ENCODE data around the gene LOXHD1. TPM values are rescaled to one million over a fixed set of nuclear protein-coding genes. Genes with fewer than 3 reads are reported as not detected.

The LOXHD1 gene
- total and polyA plus RNA-seq, 2 donors from 2014 or later: 0.25 TPM; not detected in 1

- no peak for DNase-seq
- no peak for FAIRE-seq
- H3K36me3 ChIP-seq (ENCODE audit: control insufficient read depth in 2 of 3, insufficient read depth in 3 of 3, low read length in 3 of 3): no peaks in the 10 kb centered on the region
- no peak overlapping the region for H3K9ac ChIP-seq (ENCODE audit: low read length in 3 of 3)
- TF ChIP-seq, protein P1, sequence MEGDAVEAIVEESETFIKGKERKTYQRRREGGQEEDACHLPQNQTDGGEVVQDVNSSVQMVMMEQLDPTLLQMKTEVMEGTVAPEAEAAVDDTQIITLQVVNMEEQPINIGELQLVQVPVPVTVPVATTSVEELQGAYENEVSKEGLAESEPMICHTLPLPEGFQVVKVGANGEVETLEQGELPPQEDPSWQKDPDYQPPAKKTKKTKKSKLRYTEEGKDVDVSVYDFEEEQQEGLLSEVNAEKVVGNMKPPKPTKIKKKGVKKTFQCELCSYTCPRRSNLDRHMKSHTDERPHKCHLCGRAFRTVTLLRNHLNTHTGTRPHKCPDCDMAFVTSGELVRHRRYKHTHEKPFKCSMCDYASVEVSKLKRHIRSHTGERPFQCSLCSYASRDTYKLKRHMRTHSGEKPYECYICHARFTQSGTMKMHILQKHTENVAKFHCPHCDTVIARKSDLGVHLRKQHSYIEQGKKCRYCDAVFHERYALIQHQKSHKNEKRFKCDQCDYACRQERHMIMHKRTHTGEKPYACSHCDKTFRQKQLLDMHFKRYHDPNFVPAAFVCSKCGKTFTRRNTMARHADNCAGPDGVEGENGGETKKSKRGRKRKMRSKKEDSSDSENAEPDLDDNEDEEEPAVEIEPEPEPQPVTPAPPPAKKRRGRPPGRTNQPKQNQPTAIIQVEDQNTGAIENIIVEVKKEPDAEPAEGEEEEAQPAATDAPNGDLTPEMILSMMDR (IDR thresholded peaks at IDR 0.05; ENCODE audit: borderline replicate concordance, extremely low read depth, insufficient read depth): no peak
- no peak overlapping the region for H3K27ac ChIP-seq (ENCODE audit: low read depth in 2 of 2, low read length in 2 of 2)
- H3K9me3 ChIP-seq (ENCODE audit: control insufficient read depth in 2 of 3, insufficient read depth in 1 of 3, low read length in 3 of 3): no peaks in the 10 kb centered on the region
- intact Hi-C loops (cut with DNase I): no loop called here
- H3K4me3 ChIP-seq (ENCODE audit: low read length in 3 of 3): no peak overlapping the region
- H3K27me3 ChIP-seq (ENCODE audit: control insufficient read depth, insufficient read depth, low read length): no peaks in the 10 kb centered on the region
- no peaks in the 10 kb centered on the region for H3K4me1 ChIP-seq (ENCODE audit: control insufficient read depth in 2 of 3, insufficient read depth in 2 of 3, low read depth in 1 of 3, low read length in 3 of 3)
These were observed 67.9 kb downstream of the LOXHD1 start for GRCh38 chr18:46588971-46589660.

GRCh38 chr18:46587600-46587999 lies 69.4 kb downstream of the LOXHD1 start:
- intact Hi-C loops (cut with DNase I): no loop called here
- no peak for FAIRE-seq
- no peaks in the 10 kb centered on the region for H3K4me1 ChIP-seq (ENCODE audit: control insufficient read depth in 2 of 3, insufficient read depth in 2 of 3, low read depth in 1 of 3, low read length in 3 of 3)
- no peak overlapping the region for H3K27ac ChIP-seq (ENCODE audit: low read depth in 2 of 2, low read length in 2 of 2)
- no peak overlapping the region for H3K4me3 ChIP-seq (ENCODE audit: low read length in 3 of 3)
- H3K36me3 ChIP-seq (ENCODE audit: control insufficient read depth in 2 of 3, insufficient read depth in 3 of 3, low read length in 3 of 3): no peaks in the 10 kb centered on the region
- DNase-seq: no peak
- no peaks in the 10 kb centered on the region for H3K27me3 ChIP-seq (ENCODE audit: control insufficient read depth, insufficient read depth, low read length)
- H3K9ac ChIP-seq (ENCODE audit: low read length in 3 of 3): no peak overlapping the region
- TF ChIP-seq, protein P1 (IDR thresholded peaks at IDR 0.05; ENCODE audit: borderline replicate concordance, extremely low read depth, insufficient read depth): no peak
- H3K9me3 ChIP-seq (ENCODE audit: control insufficient read depth in 2 of 3, insufficient read depth in 1 of 3, low read length in 3 of 3): no peaks in the 10 kb centered on the region

DNA sequence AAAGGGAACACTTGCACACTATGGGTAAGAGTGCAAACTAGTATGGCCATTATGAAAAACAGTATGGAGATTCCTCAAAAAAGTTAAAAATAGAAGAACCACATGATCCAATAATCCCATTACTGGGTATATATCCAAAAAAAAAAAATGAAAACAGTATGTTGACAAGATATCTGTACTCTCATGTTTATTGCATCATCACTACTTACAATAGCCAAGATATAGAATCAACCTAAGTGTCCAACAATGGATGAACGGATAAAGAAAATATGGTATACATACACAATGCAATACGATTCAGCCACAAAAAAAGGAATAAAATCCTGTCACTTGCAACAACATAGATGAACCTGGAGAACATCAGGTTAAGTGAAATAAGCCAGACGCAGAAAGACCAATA lies 73.3 kb downstream of the LOXHD1 start:
- peaks cover 0 to 6% (median 0%) of the 10 kb centered on the region in 3 donors for H3K9me3 ChIP-seq (ENCODE audit: control insufficient read depth in 2 of 3, insufficient read depth in 1 of 3, low read length in 3 of 3)
- no peaks in the 10 kb centered on the region for H3K36me3 ChIP-seq (ENCODE audit: control insufficient read depth in 2 of 3, insufficient read depth in 3 of 3, low read length in 3 of 3)
- H3K27me3 ChIP-seq (ENCODE audit: control insufficient read depth, insufficient read depth, low read length): no peaks in the 10 kb centered on the region
- H3K4me3 ChIP-seq (ENCODE audit: low read length in 3 of 3): no peak overlapping the region
- FAIRE-seq (no peak), DNase-seq (no peak)
- intact Hi-C loops (cut with DNase I): no loop called here
- no peak overlapping the region for H3K27ac ChIP-seq (ENCODE audit: low read depth in 2 of 2, low read length in 2 of 2)
- no peaks in the 10 kb centered on the region for H3K4me1 ChIP-seq (ENCODE audit: control insufficient read depth in 2 of 3, insufficient read depth in 2 of 3, low read depth in 1 of 3, low read length in 3 of 3)
- H3K9ac ChIP-seq (ENCODE audit: low read length in 3 of 3): no peak overlapping the region
- TF ChIP-seq, protein P1 (IDR thresholded peaks at IDR 0.05; ENCODE audit: borderline replicate concordance, extremely low read depth, insufficient read depth): no peak
